Jurkat, Clone E6-1 (cell line): Measurements from ENCODE around the gene RGPD3. TPM values are rescaled to one million over a fixed set of nuclear protein-coding genes. Genes with fewer than 3 reads are reported as not detected.
A peak's percentile ranks its signal among the peaks of the same experiment; 100 is the strongest.
"Not testable (repeated sequence)": the region's sequence is repeated elsewhere in the genome, so short reads cannot be mapped to it uniquely, and the experiment has no call there.

Experiments
- DNase-seq: peaks from one replicate; pipeline ENCODE4 v3.0.0-alpha.2; 2011; ENCODE audit warnings: low read depth, low spot score
- H3K4me3 ChIP-seq: 2 replicates; pipeline ENCODE4 v1.5.1; 2011; ENCODE audit warnings: mild to moderate bottlenecking, low read length, control low read depth, moderate library complexity
- polyA plus RNA-seq: library from polyadenylated mRNA; unstranded; fragments of >200 nt; gene quantifications from one replicate; pipeline ENCODE4 v1.2.1, GENCODE V29; 2012; ENCODE audit warnings: missing spikeins; ENCODE audit not compliant: insufficient read length, insufficient read depth

The RGPD3 gene
- polyA plus RNA-seq: 1.4 TPM

- not testable (repeated sequence) for H3K4me3 ChIP-seq
Observed at GRCh38 chr2:106468107-106468506, at the start of gene RGPD3. RGPD3 (minus strand) TSS chr2:106468413; CDS start chr2:106468288, 125 bp downstream.

DNA sequence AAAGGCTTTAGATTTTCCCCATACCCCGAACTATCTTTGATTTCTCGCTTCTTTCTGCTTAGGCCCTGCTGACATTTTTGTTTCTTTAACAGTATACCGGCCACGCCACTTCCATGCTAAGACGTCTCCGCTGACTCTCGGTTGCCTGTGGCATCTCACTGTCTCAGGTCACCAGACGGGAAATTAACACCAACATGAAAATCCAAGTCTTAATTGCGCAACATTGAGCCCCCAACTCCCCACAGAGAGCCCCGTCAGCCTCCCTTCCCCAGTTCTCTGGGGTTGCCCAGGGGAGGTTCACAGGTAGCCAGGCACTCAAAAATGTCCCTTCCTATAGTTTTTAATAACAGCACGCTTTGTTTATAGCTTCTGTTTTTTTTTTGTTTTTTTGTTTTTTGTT lies 49.1 kb upstream of the RGPD3 start:
- DNase-seq: no peak
- H3K4me3 ChIP-seq: no peak overlapping the region

More at GRCh38 chr2:106468107-106468506, at the start of gene RGPD3:
- DNase-seq: not testable (repeated sequence)

DNA sequence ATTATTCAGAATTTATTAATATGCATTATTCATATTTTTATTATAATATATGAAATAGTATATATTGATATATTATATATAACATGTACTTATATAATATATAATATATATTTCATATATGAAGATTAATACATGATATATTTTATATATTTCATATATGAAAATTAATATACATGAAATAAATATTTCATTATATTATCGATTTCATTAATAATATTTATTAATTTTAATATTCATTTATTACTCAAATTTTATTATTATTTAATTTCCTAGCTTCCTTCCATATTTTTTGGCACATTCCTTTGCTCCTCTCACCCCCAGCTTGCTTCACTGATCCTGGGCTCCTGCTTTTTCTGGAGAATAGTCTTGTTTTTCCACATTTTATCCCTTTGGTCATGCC lies 48.7 kb upstream of the RGPD3 start:
- H3K4me3 ChIP-seq: no peak overlapping the region
- DNase-seq: no peak

DNA sequence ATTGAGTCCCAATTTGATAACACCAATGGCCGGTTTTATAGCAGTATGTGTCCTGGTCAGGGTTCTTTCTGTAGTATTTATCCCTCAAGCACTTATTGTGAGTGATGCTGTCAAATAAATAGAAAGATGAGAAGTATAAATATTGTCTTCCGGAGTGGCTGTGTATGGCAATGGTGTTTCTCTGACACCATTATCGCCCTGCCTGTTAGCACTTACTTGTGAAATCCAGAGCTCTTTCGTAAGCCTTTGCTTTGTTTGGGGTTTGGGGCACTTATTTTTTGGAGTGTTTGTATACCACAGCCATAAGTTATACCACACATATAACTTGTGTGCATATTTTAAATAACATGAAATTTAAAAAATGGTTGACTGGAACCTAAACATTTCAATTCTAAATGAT lies 48.2 kb upstream of the RGPD3 start:
- DNase-seq: no peak
- no peak overlapping the region for H3K4me3 ChIP-seq

DNA sequence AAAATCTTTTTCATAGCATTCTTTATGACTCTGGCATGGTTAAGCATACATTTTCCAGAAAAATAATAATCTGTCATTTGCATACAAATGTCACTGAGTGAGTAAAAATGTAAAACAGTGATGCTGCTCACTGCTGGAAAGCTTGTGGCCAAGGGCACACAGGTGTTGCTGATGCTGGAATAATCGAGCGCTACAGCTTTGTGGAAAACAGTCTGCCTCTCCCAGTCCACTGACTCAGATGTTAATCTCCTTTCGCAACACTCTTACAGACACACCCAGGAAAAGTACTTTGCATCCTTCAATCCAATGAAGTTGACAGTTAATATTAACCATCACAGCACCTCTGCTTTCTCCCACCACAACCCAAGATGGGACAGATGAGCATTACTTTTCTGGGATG lies 46.6 kb upstream of the RGPD3 start:
- DNase-seq, H3K4me3 ChIP-seq: not testable (repeated sequence)

GRCh38 chr2:106513391-106513790 lies 45.2 kb upstream of the RGPD3 start:
- DNase-seq, H3K4me3 ChIP-seq: not testable (repeated sequence)

GRCh38 chr2:106511934-106512333 lies 43.7 kb upstream of the RGPD3 start:
- not testable (repeated sequence) for H3K4me3 ChIP-seq, DNase-seq

GRCh38 chr2:106511476-106511901 lies 43.3 kb upstream of the RGPD3 start:
- not testable (repeated sequence) for DNase-seq, H3K4me3 ChIP-seq

GRCh38 chr2:106510791-106511190 lies 42.6 kb upstream of the RGPD3 start:
- not testable (repeated sequence) for DNase-seq, H3K4me3 ChIP-seq

DNA sequence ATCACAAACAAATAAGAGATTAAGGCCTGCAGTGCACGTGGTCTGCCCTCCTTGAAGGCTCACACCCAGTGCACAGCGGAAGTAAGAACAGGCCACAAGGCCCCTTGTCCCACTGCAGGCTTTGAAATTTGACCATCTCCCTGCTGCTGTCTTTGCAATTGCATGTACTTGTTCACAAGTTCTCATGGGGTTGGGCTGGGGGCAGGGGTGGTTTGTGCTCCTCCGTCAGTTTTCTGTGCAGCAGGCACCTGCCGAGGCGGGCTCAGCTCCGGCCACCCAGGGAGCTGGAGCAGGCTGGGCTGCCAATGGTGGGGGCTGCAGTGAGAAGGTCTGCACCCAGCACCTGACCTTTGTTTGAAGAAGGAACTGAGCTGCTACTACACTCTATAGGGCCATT lies 41.2 kb upstream of the RGPD3 start:
- DNase-seq, H3K4me3 ChIP-seq: not testable (repeated sequence)

GRCh38 chr2:106508660-106509373 lies 40.6 kb upstream of the RGPD3 start:
- not testable (repeated sequence) for H3K4me3 ChIP-seq, DNase-seq

GRCh38 chr2:106506002-106506687 lies 37.9 kb upstream of the RGPD3 start:
- DNase-seq: peak; percentile 9
- H3K4me3 ChIP-seq: not testable (repeated sequence)

- DNase-seq, H3K4me3 ChIP-seq: not testable (repeated sequence)
Observed at GRCh38 chr2:106504787-106505186, 36.6 kb upstream of the RGPD3 start.

- not testable (repeated sequence) for DNase-seq, H3K4me3 ChIP-seq
Observed at GRCh38 chr2:106504192-106504591, 36.0 kb upstream of the RGPD3 start.

DNA sequence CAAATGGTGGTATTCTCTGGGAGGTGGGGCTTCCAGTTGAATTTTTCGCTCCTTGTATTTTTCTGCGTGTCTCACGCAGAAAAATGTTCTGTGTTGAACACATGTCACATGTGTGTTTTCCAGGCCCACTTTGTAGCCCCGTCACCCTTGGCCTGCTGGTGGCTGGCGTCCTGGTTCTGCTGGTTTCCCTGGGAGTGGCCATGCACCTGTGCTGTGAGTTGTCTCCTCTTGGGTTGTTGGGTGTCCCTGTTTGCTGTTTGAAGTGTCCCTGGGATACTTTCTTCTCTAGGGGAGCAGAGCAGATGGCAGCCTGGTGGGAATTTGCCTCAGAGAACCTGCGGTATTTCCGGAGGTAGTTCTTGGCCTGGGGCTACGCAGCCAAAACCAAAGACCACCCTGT lies 34.1 kb upstream of the RGPD3 start:
- DNase-seq: not testable (repeated sequence)

GRCh38 chr2:106500350-106500749 lies 32.1 kb upstream of the RGPD3 start:
- DNase-seq, H3K4me3 ChIP-seq: not testable (repeated sequence)

More for the DNA sequence above, 34.1 kb upstream of the RGPD3 start:
- not testable (repeated sequence) for H3K4me3 ChIP-seq

DNA sequence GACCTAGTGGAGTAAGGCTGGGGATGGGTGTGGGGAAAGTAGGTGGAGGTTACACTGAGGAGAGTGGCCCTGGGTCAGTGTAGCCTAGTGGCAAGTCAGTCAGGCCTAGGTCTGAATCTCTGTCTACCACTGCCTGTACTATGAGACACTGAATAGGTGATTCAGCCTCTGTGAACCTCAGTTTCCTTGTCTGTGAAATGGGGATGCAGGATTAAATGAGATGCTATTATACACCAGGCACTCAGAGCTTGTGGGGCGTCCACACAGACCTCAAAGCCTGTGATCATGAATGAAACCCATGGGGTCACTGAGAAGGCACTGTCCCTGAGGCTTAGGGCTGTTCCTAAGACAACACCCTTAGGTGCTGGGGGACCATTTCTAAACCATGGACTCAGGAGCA lies 30.3 kb upstream of the RGPD3 start:
- DNase-seq, H3K4me3 ChIP-seq: not testable (repeated sequence)

- DNase-seq, H3K4me3 ChIP-seq: not testable (repeated sequence)
Observed at GRCh38 chr2:106492913-106493312, 24.7 kb upstream of the RGPD3 start.

- H3K4me3 ChIP-seq, DNase-seq: not testable (repeated sequence)
Observed at GRCh38 chr2:106492399-106492798, 24.2 kb upstream of the RGPD3 start.

DNA sequence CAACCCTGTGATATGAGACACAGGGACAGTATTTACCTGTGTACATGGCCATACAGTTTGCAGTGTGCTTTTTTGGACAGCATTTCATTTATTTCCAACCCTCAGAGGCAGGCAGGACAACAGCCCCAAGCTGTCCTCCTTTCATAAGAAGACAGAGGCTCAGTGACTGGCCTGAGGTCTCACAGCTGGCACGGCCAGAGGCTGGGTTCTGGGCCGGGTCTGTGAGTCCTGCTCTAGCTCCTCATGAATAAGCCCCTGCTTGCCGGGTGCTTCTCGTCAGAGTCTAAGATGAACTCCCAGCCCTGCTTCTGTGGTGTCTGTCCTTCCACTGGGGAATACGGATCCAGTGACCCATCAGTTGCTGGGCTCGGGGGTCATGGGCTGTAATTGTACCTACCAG lies 21.5 kb upstream of the RGPD3 start:
- not testable (repeated sequence) for H3K4me3 ChIP-seq, DNase-seq
